Prostate gland (tissue), 2 donors: Measurements from ENCODE around the gene GFPT2.

Experiments
- CTCF ChIP-seq, 4 experiments: fragments of 200-600 bp in 2 of 4; fragments of 450-650 bp in 2 of 4; sonication (generic) in 2 of 4; IDR thresholded peaks; 1 replicate in 3 of 4; 2 replicates in 1 of 4; pipeline ENCODE4 v1.5.1; 2016 to 2019; ENCODE audit warnings: antibody characterized with exemption in 4 of 4, mild to moderate bottlenecking in 2 of 4, moderate library complexity in 2 of 4
- POLR2A ChIP-seq: fragments of 450-650 bp; IDR thresholded peaks from one replicate; pipeline ENCODE4 v1.6.1; 2016; ENCODE audit warnings: antibody characterized with exemption, mild to moderate bottlenecking

DNA sequence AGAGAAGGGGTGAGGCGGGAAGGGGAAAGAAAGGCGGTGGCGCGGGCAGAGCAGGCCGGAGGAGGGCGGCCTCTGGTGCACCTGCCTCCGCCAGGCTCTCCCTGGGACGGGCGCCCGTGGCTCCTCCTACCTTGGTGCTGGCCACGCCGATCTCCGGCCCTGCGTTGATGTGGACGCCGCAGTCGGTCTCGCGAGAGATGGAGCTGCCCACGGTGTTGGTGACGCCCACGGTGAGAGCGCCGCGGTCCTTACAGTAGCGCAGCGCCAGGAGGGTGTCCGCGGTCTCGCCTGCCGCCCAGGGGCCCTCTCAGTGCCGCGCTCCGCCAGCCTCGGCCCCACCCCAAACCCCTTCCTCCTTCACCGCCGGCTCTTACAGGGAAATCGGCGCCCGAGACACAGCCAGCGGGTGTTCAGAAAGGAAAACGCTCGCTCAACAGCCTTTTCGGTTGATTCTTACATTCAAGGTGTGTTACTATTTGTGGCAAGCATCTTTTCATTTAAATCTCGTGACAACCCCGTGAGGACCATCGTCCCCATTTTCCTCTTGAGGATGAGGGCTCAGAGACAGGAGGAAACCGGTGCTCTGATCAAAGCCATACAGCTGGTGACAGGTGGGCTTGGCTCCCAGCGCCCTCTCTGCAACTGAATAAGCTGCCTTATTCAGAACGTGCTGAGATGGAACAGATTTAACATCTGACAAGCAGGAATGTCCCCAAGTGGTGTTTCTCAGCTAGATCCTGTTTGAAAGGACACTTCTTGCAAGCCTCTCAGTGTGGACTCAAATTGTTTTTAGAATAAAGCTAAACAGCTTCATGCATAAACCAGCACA lies 39.2 kb downstream of the GFPT2 start:
- no peak for TF ChIP-seq CTCF (IDR thresholded peaks at IDR 0.05)
- no peak for TF ChIP-seq POLR2A
